Stimulated activated CD4-positive, alpha-beta T cell treated with anti-CD3 and anti-CD28 coated beads, TNF-alpha, amount 100 ng/mL, for 4 hours (primary cell): Measurements from ENCODE around the gene ATF5.

Experiments used
- DNase-seq, 3 experiments: peaks; one replicate each; pipeline ENCODE4 v3.0.0-alpha.2; 2020; ENCODE audit warnings: low read depth in 3 of 3

The ATF5 gene, protein sequence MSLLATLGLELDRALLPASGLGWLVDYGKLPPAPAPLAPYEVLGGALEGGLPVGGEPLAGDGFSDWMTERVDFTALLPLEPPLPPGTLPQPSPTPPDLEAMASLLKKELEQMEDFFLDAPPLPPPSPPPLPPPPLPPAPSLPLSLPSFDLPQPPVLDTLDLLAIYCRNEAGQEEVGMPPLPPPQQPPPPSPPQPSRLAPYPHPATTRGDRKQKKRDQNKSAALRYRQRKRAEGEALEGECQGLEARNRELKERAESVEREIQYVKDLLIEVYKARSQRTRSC

DNA sequence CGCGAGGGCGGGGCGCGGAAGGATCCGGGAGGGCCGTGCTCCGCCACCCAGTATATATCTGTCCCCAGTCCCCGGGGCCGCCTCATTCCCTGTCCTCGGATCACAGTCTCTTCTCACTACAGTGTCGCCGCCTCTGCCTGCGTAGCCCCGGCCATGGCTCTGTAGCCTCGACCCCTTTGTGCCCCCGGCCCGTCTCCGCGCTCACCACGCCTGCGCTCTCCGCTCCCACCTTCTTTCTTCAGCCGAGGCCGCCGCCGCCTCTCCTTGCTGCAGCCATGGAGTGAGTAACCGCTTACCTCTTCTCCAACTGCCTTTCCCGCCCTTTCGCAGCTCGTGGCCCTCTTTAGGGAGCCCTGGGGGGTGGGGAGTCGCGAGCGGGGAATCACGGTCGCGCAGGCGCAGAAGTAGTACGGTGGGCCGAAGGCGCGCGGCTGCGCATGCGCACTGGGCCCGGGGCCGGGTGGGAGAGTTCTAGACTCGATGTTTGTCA lies at the start of gene ATF5, which contains the start of gene NUP62:
Gene ATF5 (plus strand): TSS at position 85 of the 490 bp plus-strand sequence. CDS start 1,646 bp downstream, outside the sequence.
Gene NUP62 (minus strand): TSS at position 384 of the 490 bp plus-strand sequence. CDS start 19,697 bp downstream, outside the sequence.
- peak; percentile 86 to 96 (median 88) for DNase-seq

DNA sequence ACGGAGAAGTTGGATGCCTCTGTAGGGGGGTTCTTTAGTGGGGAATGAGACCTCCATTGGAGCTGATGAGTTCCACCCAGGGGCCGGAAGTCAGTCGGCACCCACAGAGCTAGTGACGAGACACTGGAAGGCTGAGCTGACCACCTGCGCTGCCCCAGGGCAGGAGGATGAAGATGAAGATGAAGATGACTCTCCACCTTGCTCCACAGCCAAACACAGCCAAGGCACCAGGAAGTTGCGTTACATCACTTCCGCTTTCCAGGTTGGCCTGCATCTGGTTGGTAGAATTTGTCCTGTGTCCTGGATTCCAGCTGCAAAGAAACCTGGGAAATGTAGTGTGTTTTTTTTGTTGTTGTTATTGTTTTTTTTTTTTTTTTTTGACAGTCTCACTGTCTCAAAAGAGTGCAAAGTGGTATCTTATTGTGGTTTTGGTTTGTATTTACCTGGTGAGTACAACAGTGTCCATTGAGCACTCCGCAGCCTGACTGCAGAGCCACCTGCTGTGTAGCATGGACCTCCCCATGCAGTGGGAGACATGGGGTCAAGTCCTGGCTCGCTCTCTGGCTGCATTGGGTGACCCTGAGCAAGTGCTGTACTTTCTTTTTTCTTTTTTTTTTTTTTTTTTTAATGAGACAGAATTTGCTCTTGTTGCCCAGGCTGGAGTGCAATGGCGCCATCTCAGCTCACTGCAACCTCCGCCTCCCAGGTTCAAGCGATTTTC lies 49.6 kb upstream of the ATF5 start:
- no peak for DNase-seq

DNA sequence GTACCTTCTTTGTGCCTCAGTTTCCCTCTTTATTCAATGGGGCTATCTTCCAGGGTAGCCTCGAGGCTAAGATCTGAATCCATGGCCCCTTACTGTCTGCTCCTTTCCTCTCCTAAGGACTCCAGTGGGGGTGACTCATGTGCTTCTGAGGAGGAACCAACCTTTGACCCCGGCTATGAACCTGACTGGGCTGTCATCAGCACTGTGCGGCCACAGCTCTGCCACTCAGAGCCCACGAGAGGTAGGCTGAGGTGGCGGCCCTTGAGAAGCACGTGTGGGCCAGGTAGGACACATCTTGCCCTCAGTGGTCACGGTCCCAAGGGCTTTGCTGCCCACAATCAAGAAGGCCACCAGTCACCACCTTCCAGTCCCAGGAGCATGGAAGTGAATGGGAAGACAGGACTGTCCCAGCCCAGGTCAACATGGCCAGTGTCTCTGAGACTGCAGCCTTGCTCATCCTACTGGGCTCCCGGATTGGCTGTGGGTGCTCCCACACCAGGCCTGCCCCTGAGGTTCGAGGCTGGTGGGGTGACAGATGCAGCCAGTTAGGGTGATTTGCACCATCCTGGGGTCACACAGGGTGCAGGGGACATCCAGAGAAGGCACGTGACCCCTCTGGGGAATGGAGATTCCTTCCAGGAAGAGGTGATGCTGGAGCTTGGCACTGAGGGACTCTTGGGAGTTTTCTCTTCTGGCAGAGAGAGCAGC lies 48.7 kb upstream of the ATF5 start:
- no peak for DNase-seq

DNA sequence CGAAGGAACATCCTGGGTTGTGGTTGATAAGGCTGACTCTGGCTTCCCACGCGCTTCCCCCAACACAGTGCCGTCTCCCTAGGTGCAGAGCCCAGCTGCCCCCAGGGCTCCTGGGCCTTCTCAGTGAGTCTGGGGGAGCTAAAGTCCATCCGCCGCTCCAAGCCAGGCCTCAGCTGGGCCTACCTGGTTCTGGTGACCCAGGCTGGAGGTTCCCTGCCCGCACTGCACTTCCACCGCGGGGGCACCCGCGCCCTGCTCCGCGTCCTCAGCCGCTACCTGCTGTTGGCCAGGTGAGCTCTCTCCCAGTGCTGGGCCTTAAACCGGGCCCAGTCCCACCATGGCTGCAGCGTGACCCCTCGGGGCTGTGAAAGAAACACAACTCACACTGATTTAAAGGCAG lies 47.8 kb upstream of the ATF5 start:
- DNase-seq = no peak

DNA sequence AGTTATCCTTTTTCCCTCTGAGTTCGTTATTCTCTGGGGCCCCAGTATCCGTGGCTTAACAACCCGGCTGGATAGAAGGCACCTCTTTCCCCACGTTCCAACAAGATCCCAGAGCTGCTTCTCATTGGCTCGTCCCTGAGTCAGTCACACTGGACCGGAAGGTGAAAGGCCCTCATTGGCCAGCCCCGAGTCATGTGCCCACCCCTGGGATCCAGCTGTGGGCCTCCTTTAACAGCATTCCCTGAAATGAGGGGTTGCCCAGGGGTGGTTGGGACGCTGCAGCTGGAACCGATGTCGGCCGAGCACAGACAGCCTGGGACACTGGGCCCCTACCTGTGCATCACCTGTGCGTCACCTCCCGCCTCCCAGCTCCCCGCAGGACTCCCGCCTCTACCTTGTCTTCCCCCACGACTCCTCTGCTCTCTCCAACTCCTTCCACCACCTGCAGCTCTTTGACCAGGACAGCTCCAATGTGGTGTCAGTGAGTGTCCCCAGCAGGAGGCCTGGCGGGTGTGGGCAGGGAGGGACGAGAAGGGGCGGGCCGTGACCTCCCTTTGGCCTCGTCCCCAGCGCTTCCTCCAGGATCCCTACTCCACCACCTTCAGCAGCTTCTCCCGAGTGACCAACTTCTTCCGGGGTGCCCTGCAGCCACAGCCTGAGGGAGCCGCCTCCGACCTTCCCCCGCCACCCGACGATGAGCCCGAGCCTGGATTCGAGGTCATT lies 47.2 kb upstream of the ATF5 start:
- no peak for DNase-seq

DNA sequence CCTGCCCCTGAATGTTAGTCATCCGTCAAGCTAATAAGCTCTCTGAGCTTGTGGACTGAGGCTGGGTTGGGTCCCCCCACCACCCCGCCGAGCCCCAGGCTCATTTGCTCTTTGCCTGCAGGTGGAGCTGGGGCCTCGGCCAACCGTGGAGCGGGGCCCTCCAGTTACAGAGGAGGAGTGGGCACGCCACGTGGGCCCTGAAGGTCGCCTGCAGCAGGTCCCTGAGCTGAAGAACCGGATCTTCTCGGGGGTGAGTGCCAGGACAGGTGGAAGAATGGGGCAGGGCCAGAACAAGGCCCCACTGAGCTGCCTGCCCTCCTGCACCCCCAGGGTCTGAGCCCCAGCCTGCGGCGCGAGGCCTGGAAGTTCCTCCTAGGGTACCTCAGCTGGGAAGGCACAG lies 46.4 kb upstream of the ATF5 start:
- DNase-seq = no peak

DNA sequence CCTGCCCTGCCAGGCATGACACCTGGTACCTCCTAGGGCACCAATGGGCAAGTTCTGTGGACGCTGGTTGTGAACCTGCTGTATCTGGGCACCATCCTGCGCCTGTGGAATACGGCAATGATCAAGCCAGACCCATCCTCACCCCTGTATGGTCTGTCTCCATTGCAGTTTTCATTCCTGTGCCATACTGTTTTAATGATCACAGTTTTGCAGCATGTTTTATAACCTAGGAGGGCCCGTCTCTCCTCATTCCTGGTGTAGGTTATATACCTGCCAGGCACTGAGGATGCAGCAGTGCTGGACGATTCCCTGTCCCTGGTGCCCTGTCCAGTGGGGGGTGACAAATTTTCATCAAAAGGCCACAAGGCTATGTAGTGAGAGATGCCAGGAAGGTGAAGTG lies 45.9 kb upstream of the ATF5 start:
- no peak for DNase-seq

DNA sequence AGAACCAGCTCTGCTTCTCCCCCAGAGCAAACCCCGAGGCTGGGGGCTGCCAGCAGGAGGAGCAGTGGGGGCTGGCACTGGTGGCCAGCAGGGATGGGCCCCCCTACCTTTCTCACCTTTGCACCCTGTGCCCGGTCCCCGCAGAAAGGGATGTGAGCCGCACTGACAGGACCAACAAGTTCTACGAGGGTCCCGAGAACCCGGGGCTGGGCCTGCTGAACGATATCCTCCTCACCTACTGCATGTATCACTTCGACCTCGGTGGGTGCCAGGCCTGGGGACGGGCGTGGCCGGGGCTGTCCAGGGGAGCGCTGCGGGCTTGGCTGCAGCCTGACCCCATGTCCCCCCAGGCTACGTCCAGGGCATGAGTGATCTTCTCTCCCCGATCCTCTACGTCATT lies 44.9 kb upstream of the ATF5 start:
- no peak for DNase-seq

DNA sequence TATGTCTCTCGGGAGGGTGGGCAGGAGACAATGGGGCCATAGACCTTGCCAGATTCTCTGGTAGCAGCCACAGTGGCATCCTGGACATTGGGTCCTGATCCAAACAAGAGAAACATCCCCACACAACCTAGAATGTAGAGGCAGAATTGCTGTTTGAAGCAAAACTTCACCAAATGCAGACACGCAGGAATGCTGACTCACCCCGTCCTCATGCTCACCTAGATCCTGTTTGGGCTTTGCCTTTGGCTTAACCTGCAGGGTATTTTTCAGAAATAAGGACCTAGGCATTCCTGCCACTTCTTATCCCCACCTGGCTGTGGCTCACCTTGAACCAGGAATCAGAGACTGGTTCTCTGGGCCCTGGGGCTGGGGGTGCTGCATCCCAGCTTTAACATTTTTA lies 44.2 kb upstream of the ATF5 start:
- no peak for DNase-seq

DNA sequence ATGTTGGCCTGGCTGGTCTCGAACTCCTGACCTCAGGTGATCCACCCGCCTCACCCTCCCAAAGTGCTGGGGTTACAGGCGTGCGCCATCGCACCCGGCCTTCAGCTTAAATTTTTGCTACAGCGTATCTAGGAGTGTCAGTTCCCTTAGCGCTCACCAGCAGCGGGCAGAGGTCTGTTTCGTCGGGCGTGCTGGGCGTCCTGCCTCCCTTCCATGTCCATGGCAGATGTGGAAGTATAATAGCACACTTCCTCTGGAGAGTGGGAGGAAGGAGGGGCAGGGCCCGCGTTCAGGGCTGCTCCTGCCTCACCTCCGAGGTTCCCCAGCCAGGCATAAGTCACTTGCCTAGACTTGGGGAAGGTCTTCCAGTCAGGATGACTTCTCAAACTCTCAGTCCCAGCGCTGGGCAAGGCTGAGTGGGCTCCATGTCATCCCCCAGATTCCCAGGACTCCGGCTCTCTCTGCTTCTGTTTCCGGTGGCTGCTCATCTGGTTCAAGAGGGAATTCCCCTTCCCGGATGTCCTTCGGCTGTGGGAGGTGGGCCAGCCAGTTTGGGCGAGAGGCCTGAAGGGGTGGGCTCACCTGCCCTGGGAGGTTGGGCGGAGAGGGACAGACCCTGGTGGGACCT lies 41.9 kb upstream of the ATF5 start:
- DNase-seq = no peak

DNA sequence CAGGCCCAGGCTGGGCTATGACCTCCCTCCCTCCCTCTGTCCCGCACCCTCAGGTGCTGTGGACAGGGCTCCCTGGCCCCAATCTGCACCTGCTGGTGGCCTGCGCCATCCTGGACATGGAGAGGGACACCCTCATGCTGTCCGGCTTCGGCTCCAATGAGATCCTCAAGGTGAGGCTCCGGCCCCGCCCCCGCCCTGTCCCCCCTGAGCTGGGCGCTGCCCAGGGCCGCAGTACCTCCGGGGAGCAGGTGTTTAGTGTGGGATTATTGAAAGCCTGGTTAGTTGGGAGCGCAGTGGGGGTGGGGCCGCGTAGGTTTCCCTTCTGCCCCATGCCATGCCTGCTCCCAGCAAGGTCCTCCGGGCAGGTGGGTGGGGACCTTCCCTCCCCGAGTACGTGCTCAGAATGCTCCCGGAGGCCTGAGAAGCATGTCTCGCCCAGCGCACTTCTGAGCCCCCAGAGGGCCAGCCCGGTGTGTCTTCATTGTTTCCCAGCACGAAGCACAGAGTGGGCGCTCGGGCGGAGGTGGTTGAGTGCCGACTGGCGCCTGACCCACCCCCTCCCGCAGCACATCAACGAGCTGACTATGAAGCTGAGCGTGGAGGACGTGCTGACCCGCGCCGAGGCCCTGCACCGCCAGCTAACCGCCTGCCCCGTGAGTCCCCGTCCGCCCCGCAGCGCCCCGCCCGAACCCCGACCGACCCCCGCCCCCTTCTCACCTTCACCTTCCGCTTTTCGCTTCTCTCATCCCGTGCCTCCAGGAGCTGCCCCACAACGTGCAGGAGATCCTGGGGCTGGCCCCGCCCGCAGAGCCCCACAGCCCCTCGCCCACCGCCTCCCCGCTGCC lies 41.1 kb upstream of the ATF5 start:
- no peak for DNase-seq

DNA sequence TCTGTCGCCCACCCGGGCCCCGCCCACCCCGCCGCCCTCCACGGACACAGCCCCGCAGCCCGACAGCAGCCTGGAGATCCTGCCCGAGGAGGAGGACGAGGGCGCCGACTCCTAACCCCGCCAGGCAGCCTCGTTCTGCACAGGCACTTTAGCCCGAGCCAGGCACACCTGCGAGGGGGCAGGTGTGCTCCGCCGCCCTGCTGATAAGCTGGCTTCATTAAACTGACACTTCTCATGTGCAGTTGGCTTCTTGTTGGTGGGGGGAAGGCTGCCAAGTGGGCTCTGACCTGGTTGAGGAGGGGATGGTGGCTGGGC lies 40.5 kb upstream of the ATF5 start:
- no peak for DNase-seq

DNA sequence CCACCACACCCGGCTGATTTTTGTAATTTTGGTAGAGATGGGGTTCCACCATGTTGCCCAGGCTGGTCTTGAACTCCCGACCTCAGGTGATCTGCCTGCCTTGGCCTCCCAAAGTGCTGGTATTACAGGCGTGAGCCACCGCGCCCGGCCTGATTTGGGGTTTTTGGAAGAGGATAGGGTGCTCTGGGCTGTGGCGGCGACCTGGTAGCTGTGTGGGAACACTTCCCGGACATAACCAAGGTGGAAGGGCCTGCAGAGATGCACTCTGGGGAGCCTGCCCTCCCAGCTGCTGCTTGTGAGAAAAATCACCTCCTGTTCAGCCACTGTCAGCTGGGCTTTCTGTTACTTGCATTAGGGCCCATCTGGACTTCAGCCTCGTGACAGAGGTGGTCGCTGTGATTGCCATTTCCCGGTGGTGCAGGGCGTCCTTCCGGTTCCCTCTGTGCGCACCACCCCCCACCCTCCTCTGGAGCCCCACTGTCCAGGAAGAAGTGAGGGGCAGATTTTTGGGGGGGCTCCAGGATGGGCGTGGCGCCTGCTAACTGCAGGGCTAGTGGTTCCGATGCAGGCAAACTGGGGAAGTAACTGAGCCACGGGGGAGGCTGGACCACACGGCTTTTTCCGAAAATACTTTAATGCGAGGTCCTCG lies 39.8 kb upstream of the ATF5 start:
- no peak for DNase-seq

DNA sequence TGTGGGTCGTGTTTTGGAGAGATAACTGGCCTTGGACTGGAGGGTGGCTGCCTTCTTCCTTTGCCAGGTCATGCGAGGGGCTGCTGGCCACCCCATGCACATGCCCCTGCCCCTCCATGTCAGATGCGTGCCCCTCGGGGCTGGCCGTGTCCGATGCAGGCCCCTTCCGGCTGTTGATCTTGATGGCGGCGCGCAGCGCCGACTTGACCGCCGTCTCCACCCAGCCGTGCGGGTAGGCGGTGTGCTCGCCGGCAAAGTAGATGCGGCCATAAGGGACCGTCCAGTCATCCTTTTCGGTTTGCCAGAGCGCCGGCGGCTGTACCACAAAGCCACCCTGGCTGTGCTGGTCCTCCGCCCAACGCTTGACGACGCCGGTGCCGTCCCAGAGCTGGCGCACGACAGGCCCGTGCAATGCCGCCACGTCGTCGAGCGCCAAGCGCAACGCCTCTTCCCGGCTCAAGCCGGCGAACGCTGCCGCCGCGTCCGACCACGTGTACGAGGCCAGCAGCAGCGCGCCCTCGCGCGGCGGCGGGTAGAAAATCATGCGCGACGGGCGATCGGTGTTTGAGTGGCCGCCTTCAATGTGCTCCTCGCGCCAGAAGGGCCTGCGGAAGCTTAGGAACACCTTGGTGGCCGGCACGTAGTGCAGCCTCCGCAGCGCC lies 39.2 kb upstream of the ATF5 start:
- peak; percentile 54 to 57 (median 55) for DNase-seq

DNA sequence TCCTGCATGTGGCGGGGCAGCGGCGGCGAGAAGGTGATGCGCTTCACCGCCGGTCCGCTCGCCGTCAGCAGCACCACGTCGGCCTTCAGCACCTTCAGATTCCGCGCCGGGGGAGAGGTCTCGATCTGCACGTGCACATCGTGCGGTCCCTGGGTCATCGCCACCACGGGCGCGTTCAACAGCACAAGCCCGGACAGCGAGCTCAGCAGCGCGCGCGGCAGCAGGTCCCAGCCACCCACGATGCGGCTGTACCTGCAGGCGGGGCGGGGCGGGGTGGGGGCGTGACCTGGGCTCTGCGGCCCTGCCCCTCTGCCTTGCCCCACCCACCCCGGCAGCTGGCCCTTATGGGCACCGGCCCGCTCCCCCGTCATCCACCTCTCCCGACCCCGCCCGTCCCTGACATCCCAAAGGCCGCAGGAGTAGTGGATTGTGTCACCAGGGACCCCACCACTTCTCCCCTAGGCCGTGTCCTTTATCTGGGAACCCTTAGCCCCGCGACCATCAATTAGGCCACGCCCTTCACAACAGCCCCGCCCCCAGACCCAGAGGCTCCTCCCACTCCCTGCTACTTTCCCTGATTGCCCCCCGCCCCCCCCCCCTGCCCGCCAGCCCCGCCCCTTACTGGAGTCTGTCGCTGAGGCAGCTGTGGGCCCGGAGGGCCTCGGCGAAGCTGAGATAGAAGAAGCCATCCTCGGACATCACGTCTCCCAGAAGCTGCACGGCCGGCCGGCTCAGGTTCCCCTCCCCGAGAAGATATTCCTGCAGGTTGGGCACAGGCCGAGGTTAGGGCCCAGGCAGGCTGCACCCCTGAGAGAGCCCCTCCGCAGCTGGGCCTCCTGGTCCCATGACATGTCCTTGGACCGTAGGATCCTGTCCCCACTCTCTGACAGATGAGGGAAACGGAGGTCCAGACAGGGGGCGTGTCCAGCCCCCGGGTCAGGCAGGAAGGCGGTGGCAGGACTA lies 38.4 kb upstream of the ATF5 start:
- DNase-seq = peak; percentile 52 to 64 (median 58)

DNA sequence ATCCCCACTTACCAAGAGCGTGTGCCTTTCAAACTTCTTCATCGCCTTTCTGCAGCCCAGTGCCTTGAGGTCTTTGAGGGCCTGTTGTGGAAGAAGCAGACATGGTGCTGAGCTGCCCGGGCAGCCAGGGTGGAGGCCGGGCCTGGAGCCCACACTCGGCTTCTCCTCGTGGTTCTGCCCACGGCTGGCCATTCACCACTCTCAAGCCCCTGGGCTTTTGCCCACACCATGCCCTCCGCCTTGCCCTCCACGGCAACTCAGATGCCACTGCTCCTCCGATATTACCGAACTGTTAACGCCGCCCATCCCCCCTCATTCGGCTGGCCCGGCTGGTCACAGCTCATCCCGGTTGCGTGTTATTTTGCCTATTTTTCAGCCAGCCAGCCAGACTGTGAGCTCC lies 37.6 kb upstream of the ATF5 start:
- no peak for DNase-seq

DNA sequence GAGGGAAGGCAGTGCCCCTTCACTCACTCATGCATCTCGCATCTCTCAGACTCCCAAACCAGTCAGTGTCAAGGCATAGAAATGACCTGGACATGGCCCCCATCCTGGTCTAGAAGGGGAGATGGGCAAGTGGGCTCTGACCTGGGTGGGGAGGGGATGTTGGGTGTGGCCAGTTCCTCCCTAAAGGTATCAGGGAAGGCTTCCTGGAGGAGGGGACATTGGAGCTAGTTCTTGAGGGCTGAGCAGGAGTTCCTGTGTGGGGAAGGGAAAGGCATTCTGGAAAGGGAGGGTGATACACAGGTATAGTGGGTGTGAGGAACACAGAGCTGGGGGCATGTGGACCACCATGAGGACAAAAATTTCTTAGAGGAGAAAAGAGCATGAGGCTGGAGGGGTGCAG lies 36.3 kb upstream of the ATF5 start:
- DNase-seq = no peak

DNA sequence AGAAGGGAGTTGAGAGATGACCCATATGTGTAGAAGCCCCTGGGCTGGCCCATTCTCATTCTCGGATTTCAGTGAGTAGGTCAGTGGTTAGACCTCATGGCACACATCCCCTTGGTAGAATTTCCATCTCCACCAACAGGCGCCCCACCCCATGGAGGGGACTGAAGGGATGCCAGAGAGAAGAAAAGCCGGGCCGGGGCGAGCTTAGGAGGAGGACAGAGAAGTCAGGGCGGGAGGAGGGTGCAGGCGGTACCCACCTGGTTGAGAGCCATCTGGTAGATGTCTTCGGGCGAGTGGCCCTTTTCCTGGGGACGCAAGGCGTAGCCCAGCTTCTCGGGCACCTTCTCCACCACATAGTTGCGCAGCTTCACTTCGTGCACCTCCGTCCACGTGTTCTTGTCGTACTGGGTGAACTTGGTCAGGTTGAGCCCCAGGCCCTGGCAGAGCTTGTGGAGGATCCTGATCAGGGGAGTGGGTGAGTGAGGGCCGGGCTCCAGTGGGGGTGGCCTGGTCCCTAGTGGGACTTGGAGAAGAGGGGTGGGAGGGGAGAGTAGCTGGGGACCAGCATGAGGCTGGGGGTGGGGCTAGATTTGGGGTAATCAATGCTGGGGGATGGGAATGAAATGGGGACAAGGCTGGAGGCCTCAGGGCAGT lies 34.9 kb upstream of the ATF5 start:
- no peak for DNase-seq
